Thyroid gland (tissue), 4 donors: ENCODE measurements around the gene F2RL3. TPM values are rescaled to one million over a fixed set of nuclear protein-coding genes. Genes with fewer than 3 reads are reported as not detected.

Experiments used
- DNase-seq, 2 donors: peaks; one replicate each; pipeline ENCODE4 v3.0.0-alpha.2; 2019
- H3K27ac ChIP-seq, 3 donors: fragments of 200-600 bp; sonication (generic); 1 replicate in 2 of 3; 2 replicates in 1 of 3; pipeline ENCODE4 v1.5.1; 2016 to 2019; ENCODE audit warnings: mild to moderate bottlenecking in 1 of 3, moderate library complexity in 1 of 3
- H3K27me3 ChIP-seq: fragments of 200-600 bp; sonication (generic); one replicate; pipeline ENCODE4 v1.5.1; 2019
- H3K36me3 ChIP-seq, 2 donors: fragments of 200-600 bp; sonication (generic); one replicate each; pipeline ENCODE4 v1.5.1; 2016 to 2019
- H3K4me1 ChIP-seq, 2 donors: fragments of 200-600 bp; sonication (generic); one replicate each; pipeline ENCODE4 v1.5.1; 2017 to 2019
- H3K4me3 ChIP-seq, 3 donors: fragments of 200-600 bp; sonication (generic); replicated peaks in 1 of 3; 1 replicate in 2 of 3; 2 replicates in 1 of 3; pipeline ENCODE4 v1.5.1; 2016; ENCODE audit warnings: mild to moderate bottlenecking in 1 of 3
- H3K9me3 ChIP-seq: fragments of 200-600 bp; sonication (generic); one replicate; pipeline ENCODE4 v1.5.1; 2017
- POLR2A ChIP-seq, 2 donors: fragments of 450-650 bp; IDR thresholded peaks; one replicate each; pipeline ENCODE4 v1.6.1; 2017; ENCODE audit warnings: antibody characterized with exemption in 2 of 2, mild to moderate bottlenecking in 2 of 2, moderate library complexity in 1 of 2
- WGBS, 2 donors: methylation state at CpG; one replicate each; pipeline ENCODE4 v1.1.5; 2017; 5-methylcytosine and 5-hydroxymethylcytosine counted together
- intact Hi-C: fragments of 100-400 bp; cut with DNase I; formaldehyde crosslinking; loops from one replicate; pipeline ENCODE4 v1.15.1; 2023
- total RNA-seq, 4 donors: library from RNA; depleted of rRNA; stranded (reverse); fragments of >200 nt; gene quantifications; one replicate each; pipeline ENCODE4 v1.2.3, GENCODE V29; 2016
- TF ChIP-seq, protein P1 (sequence below), 6 experiments: fragments of 200-600 bp in 3 of 6; fragments of 450-650 bp in 3 of 6; sonication (generic) in 3 of 6; IDR thresholded peaks; one replicate each; pipeline ENCODE4 v1.5.1; 2016 to 2019; ENCODE audit warnings: antibody characterized with exemption in 6 of 6, mild to moderate bottlenecking in 2 of 6, inconsistent platforms in 1 of 6, moderate library complexity in 1 of 6

Gene F2RL3
- total RNA-seq, 4 donors from 2014 or later: 9.9 to 44.2 (median 12.6) TPM

- Histone ChIP-seq H3K9me3 (no peaks in the 10 kb centered on the region), H3K36me3 (peaks cover 83 to 87% of the 10 kb centered on the region in 2 donors), H3K27me3 (no peaks in the 10 kb centered on the region), H3K4me3 (no peak overlapping the region), H3K4me1 (peaks cover 0 to 8% of the 10 kb centered on the region in 2 donors), H3K27ac (no peak overlapping the region)
- DNase-seq: no peak
- WGBS, 2 donors: 92 to 93% methylated on average over 14 to 15 of the region's 20 CpGs
- no peak for TF ChIP-seq POLR2A (IDR thresholded peaks at IDR 0.05)
- TF ChIP-seq, protein P1, sequence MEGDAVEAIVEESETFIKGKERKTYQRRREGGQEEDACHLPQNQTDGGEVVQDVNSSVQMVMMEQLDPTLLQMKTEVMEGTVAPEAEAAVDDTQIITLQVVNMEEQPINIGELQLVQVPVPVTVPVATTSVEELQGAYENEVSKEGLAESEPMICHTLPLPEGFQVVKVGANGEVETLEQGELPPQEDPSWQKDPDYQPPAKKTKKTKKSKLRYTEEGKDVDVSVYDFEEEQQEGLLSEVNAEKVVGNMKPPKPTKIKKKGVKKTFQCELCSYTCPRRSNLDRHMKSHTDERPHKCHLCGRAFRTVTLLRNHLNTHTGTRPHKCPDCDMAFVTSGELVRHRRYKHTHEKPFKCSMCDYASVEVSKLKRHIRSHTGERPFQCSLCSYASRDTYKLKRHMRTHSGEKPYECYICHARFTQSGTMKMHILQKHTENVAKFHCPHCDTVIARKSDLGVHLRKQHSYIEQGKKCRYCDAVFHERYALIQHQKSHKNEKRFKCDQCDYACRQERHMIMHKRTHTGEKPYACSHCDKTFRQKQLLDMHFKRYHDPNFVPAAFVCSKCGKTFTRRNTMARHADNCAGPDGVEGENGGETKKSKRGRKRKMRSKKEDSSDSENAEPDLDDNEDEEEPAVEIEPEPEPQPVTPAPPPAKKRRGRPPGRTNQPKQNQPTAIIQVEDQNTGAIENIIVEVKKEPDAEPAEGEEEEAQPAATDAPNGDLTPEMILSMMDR (IDR thresholded peaks at IDR 0.05): no peak
- intact Hi-C loops: no loop called here
Measured at GRCh38 chr19:16868423-16869130, 20.2 kb upstream of the F2RL3 start.

- no peak for TF ChIP-seq POLR2A (IDR thresholded peaks at IDR 0.05)
- TF ChIP-seq, protein P1 (IDR thresholded peaks at IDR 0.05): no peak
- peaks cover 78 to 81% of the 10 kb centered on the region in 2 donors for H3K36me3 ChIP-seq
- intact Hi-C loops: no loop called here
- no peaks in the 10 kb centered on the region for H3K9me3 ChIP-seq
- DNase-seq: no peak
- 96% methylated on average over 16 to 24 of the region's 30 CpGs for WGBS, 2 donors
- no peak overlapping the region for H3K4me3 ChIP-seq
- H3K4me1 ChIP-seq: peaks cover 4 to 8% of the 10 kb centered on the region in 2 donors
- H3K27me3 ChIP-seq: no peaks in the 10 kb centered on the region
- H3K27ac ChIP-seq: no peak overlapping the region
Measured at GRCh38 chr19:16869331-16869972, 19.3 kb upstream of the F2RL3 start.

DNA sequence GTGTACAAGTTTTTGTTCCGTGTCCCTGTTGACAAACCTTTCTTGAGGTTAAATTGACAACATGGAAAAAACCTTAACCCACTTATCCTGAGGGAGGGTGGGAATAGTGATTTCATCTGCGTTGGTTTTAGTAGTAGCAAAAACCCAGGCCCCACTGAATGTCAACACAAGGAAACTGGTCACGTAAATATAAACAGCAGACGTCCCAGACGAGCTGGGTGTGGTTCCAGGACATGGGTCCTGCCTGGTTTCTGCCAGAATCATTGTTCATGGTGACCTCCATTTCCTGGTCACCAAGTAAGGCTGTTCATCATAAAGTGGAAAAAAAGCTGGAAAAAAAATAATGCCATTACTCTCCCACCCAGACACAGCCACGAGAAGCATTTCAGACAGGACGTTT is 16.9 kb upstream of the F2RL3 start:
- no peaks in the 10 kb centered on the region for H3K27me3 ChIP-seq
- DNase-seq: no peak
- H3K4me1 ChIP-seq: peaks cover 4 to 16% of the 10 kb centered on the region in 2 donors
- peak overlapping the region in 2 of 3 donors; percentile 61 to 71 for H3K27ac ChIP-seq
- H3K9me3 ChIP-seq: no peaks in the 10 kb centered on the region
- H3K36me3 ChIP-seq: peaks cover 65 to 67% of the 10 kb centered on the region in 2 donors
- no peak for TF ChIP-seq POLR2A (IDR thresholded peaks at IDR 0.05)
- no peak overlapping the region for H3K4me3 ChIP-seq
- WGBS, 2 donors: 84 to 90% methylated on average over 7 of the region's 7 CpGs
- intact Hi-C loops: no loop called here

GRCh38 chr19:16872728-16873127 is 16.1 kb upstream of the F2RL3 start:
- Histone ChIP-seq H3K27me3 (no peaks in the 10 kb centered on the region), H3K4me3 (no peak overlapping the region), H3K9me3 (no peaks in the 10 kb centered on the region), H3K36me3 (peaks cover 65 to 67% of the 10 kb centered on the region in 2 donors), H3K4me1 (peaks cover 4 to 16% of the 10 kb centered on the region in 2 donors), H3K27ac (peak overlapping the region; percentile 23 to 61 (median 54))
- intact Hi-C loops: no loop called here
- TF ChIP-seq POLR2A (IDR thresholded peaks at IDR 0.05): no peak
- TF ChIP-seq, protein P1 (IDR thresholded peaks at IDR 0.05): no peak
- no peak for DNase-seq
- WGBS, 2 donors: 94 to 96% methylated on average over 20 to 21 of the region's 21 CpGs

- intact Hi-C loops: no loop called here
- peaks cover 68 to 70% of the 10 kb centered on the region in 2 donors for H3K36me3 ChIP-seq
- no peak for DNase-seq
- no peaks in the 10 kb centered on the region for H3K9me3 ChIP-seq
- TF ChIP-seq POLR2A (IDR thresholded peaks at IDR 0.05): no peak
- TF ChIP-seq, protein P1 (IDR thresholded peaks at IDR 0.05): no peak
- no peaks in the 10 kb centered on the region for H3K27me3 ChIP-seq
- no peak overlapping the region for H3K4me3 ChIP-seq
- H3K27ac ChIP-seq: peak overlapping the region in 1 of 3 donors; percentile 54
- 87 to 96% methylated on average over 3 of the region's 3 CpGs for WGBS, 2 donors
- peaks cover 4 to 16% of the 10 kb centered on the region in 2 donors for H3K4me1 ChIP-seq
Measured at GRCh38 chr19:16873594-16873993, 15.2 kb upstream of the F2RL3 start.
